ENCODE results near the gene PKN3. TPM values are rescaled to one million over a fixed set of nuclear protein-coding genes. Genes with fewer than 3 reads are reported as not detected.

PKN3 gene
- polyA plus RNA-seq, 3 donors: 5.9 to 21.4 (median 13.8) TPM

DNA sequence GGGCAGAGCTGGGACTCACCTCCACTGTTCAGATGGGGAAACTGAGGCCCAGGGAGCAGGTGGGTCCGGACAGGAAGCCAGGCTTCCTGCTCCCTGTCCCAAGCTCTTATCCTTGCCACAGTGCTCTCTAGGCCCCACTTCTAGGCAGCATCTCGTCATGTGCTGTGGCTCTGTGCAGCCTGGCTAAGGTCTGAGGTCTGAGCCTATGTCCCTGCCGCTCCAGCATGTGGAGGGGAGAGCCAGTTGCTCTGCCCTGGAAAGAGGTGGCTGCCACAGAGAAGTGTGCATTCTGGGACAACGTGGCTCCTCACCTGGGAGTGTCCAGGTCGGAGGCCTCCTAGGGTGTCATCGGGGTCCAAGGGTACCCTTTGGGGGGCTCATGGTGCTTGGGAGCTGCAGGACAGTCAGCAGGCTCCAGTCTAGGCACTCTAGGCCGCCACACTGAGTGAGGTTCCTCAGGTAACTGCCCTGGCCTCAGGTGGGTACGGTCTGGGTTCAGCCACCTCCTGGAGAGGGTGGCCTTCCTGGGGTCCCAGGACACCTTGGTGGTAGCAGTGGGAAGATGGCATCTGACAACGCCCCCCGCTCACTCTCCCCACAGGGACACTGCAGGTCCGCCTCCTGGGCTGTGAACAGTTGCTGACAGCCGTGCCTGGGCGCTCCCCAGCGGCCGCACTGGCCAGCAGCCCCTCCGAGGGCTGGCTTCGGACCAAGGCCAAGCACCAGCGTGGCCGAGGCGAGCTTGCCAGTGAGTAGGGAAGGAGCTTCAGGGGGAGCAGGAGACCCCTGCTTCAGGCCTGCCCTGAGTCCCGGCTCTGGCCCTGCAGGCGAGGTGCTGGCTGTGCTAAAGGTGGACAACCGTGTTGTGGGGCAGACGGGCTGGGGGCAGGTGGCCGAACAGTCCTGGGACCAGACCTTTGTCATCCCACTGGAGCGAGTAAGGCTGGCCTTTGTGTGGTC is 10.4 kb downstream of the PKN3 start:
- no peak overlapping the region for H3K27ac ChIP-seq (ENCODE audit: low read depth, low read length)
- 92 to 94% (median 93%) methylated on average over 26 of the region's 26 CpGs for WGBS, 3 donors

DNA sequence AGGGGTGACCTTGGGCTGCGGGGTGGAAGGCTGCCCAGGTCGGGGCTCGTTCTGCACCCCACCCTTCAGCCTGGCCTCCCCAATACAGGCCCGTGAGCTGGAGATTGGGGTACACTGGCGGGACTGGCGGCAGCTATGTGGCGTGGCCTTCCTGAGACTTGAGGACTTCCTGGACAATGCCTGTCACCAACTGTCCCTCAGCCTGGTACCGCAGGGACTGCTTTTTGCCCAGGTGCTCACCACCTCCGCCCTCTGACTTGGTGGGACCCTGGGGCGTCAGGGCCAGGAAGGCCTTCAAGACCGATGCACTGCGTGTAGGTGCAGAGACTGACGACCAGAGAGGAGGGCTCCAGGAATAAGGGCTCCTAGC is 11.1 kb downstream of the PKN3 start:
- H3K27ac ChIP-seq (ENCODE audit: low read depth, low read length): no peak overlapping the region
- 91 to 94% (median 94%) methylated on average over 13 of the region's 13 CpGs for WGBS, 3 donors

GRCh38 chr9:128713941-128714573 is 11.8 kb downstream of the PKN3 start:
- WGBS, 3 donors: 96 to 97% (median 97%) methylated on average over 15 to 19 of the region's 19 CpGs
- H3K27ac ChIP-seq (ENCODE audit: low read depth, low read length): no peak overlapping the region

DNA sequence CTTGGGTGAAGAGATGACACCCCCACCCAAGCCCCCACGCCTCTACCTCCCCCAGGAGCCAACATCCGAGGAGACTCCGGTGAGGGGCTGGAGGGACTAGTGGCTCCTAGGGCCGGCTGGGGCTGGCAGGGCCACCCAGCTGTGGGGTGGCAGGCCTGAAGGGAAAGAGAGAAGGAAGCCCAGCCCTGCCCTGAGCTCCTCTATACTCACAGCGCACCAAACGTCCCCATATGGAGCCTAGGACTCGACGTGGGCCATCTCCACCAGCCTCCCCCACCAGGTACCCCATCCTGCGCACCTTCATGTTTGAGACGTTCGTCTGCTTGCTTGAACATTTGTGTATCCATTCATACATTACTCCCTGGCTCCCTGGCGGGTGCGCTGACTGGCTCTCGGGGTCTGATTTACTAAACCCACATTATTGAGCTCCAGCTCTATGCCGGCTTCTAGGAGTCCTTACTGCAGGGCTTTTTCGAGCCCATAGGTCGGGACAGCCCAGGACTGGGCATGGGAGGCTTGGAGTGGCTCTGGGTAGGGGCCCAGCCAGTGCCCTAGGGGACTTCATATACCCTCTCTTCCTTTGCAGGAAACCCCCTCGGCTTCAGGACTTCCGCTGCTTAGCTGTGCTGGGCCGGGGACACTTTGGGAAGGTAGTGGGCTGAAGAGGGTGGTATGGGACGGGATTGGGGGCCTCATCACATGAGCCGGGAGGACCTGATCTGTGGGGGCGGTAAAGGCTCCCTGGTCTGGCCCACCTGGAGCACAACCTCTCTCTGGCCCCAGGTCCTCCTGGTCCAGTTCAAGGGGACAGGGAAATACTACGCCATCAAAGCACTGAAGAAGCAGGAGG is 12.5 kb downstream of the PKN3 start:
- WGBS, 3 donors: 88 to 93% (median 91%) methylated on average over 22 to 24 of the region's 24 CpGs

DNA sequence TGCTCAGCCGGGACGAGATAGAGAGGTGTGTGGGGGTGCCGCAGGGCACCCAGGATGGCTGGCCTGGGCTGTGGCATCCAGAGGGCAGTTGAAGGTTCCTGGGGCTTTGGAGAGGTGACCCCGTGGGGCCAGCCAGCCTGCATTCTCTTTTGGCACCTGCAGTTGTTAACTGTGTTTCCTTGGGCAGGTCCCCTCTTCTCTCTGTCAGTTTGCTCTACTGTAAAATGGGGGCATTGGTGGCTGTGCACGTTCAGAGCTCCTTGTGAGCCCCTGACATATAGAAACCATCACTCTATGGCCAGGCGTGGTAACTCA is 13.1 kb downstream of the PKN3 start:
- no peak overlapping the region for H3K27ac ChIP-seq (ENCODE audit: low read depth, low read length)
- 91 to 93% (median 92%) methylated on average over 6 of the region's 6 CpGs for WGBS, 3 donors

More for the DNA sequence above, 12.5 kb downstream of the PKN3 start:
- no peak overlapping the region for H3K27ac ChIP-seq (ENCODE audit: low read depth, low read length)

DNA sequence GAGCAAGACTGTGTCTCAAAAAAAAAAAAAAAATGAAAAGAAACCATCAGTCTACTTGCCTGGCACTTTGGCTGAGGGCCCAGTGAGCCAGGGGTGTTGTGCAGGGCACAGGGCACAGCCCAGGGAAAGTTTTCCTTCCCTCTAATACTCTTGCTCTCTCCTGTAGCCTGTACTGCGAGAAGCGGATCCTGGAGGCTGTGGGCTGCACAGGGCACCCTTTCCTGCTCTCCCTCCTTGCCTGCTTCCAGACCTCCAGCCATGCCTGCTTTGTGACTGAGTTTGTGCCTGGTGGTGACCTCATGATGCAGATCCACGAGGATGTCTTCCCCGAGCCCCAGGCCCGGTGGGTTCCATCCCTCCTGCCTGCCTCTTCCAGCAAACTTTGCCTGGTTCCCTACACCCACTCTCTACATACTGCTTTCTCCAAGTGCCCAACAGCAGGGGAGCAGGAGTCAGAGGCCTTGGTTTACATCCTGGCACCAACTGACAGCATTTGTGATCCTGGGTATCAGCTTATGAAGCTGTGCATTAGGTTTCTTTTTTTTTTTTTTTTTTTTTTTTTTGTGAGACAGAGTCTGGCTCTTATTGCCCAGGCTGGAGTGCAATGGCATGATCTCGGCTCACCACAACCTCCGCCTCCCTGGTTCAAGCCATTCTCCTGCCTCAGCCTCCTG is 14.4 kb downstream of the PKN3 start:
- 83 to 91% (median 89%) methylated on average over 7 of the region's 7 CpGs for WGBS, 3 donors

DNA sequence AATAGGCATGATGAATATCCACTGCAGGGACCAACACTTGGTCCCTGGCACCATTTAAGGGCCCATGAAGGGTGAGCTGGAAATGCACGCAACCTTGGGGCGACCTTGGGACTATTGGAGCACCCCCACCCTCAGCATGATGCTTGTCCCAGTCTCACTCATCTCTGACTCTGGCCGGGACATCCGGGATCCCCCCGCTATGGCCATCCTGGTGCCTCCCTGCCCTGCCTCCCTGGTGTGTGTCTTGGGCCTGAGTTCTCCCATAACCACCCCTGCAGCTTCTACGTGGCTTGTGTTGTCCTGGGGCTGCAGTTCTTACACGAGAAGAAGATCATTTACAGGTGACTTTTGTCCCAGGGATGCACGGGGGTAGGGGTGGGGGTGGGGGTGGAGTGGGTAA is 15.7 kb downstream of the PKN3 start:
- 60 to 93% (median 90%) methylated on average over 8 of the region's 8 CpGs for WGBS, 3 donors

More for the DNA sequence above, 14.4 kb downstream of the PKN3 start:
- no peak overlapping the region for H3K27ac ChIP-seq (ENCODE audit: low read depth, low read length)

DNA sequence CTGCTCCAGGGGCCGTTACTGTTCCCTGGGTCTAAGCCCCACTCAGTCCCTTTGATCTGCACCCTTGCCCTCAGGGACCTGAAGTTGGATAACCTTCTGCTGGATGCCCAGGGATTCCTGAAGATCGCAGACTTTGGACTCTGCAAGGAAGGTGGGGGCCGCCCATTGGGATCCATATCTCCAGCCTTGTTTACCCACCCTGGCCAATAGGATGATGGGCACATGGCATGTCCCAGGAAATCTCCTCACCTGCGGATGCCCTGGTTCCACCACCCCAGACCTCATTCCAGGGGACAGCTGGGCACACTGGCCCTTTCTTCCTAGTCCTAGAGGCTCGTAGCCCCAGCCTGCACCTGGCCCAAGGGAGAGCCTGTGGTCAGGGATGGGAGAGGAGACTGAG is 16.2 kb downstream of the PKN3 start:
- H3K27ac ChIP-seq (ENCODE audit: low read depth, low read length): no peak overlapping the region
- WGBS, 3 donors: 32 to 91% (median 89%) methylated on average over 5 of the region's 5 CpGs

More for the DNA sequence above, 15.7 kb downstream of the PKN3 start:
- H3K27ac ChIP-seq (ENCODE audit: low read depth, low read length): no peak overlapping the region

DNA sequence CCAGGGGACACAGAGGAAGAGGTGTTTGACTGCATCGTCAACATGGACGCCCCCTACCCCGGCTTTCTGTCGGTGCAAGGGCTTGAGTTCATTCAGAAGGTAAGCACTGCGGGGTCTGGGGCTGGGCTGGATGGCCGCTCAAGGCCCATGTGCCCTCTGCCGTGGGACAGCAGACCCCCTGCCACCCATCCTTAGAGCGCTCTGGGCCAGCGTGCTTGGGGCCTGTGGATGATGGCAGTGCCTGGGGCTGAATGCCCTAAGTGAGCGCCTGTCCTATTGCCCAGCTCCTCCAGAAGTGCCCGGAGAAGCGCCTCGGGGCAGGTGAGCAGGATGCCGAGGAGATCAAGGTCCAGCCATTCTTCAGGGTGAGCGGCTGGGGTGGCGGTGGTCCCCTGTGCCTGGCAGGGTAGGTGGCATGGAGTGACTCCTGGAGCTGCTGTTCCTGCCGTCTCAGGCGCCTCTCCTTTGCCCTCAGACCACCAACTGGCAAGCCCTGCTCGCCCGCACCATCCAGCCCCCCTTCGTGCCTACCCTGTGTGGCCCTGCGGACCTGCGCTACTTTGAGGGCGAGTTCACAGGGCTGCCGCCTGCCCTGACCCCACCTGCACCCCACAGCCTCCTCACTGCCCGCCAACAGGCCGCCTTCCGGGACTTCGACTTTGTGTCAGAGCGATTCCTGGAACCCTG is 17.8 kb downstream of the PKN3 start:
- no peak overlapping the region for H3K27ac ChIP-seq (ENCODE audit: low read depth, low read length)

GRCh38 chr9:128720841-128721486 is 18.7 kb downstream of the PKN3 start:
- no peak overlapping the region for H3K27ac ChIP-seq (ENCODE audit: low read depth, low read length)
- WGBS, 3 donors: 87 to 96% (median 92%) methylated on average over 19 to 22 of the region's 22 CpGs

More for the DNA sequence above, 17.8 kb downstream of the PKN3 start:
- WGBS, 3 donors: 91 to 94% (median 93%) methylated on average over 28 to 30 of the region's 30 CpGs

- no peak overlapping the region for H3K27ac ChIP-seq (ENCODE audit: low read depth, low read length)
- WGBS, 3 donors: 88 to 93% (median 92%) methylated on average over 12 to 18 of the region's 18 CpGs
These were observed 19.2 kb downstream of the PKN3 start for GRCh38 chr9:128721487-128722010.

DNA sequence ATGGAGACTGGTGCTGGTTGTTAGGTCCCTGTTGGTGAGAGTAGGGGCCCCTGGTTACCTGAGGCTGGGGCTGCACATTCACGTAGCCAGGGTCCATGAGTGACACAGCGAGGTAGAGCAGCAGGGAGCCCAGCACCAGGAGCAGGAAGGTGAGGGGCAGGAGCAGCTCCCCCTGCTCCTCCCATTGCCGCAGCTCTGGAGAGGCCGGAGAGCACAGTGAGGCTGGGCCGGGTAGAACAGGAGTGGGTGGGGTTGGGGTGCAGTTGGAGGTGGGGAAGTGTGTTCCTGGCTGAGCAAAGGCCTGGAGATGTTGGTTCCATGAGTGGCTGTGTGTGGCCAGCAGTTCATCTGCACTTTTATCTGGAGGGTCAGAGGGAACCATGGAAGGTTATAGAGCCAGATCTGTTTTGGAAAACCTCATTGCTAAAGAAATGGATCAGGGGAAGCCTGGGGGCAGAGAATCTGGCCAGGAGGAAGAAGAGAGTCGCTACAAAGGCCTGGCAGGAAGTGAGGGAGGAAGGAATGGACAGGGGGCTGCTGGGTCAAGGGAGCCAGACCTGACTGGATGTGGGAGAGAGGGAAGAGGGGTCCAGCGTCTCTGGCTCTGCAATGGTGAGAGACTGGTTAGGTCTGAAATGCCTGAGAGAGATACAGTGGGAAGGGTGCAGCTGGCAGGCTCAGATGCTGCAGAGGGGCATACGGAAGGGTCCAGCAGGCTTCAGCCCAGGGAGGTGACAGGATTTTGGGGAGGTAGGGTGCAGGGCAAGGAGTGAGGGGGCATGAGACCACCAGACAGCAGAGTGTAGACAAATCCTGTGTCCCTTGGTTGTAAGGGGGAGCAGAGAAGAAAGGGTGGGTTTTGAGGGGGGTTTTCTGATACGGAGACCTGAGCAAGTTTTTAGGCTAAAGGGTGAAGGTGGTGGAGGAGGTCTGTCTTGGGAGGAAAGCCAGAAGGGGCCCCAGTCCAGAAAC is 20.4 kb downstream of the PKN3 start:
- 58 to 64% (median 59%) methylated on average over 9 of the region's 9 CpGs for WGBS, 3 donors
- no peak overlapping the region for H3K27ac ChIP-seq (ENCODE audit: low read depth, low read length)

- H3K27ac ChIP-seq (ENCODE audit: low read depth, low read length): no peak overlapping the region
- 28 to 43% (median 40%) methylated on average over 6 to 7 of the region's 7 CpGs for WGBS, 3 donors
These were observed 21.1 kb downstream of the PKN3 start for GRCh38 chr9:128723352-128723865.

- H3K27ac ChIP-seq (ENCODE audit: low read depth, low read length): no peak within 1 kb of the TSS
- 1 to 2% (median 2%) methylated on average over 56 to 67 of the region's 68 CpGs for WGBS, 3 donors
These were observed 21.8 kb downstream of the PKN3 start, which contains the start of gene ZDHHC12 for GRCh38 chr9:128723866-128724743. ZDHHC12 (minus strand) TSS chr9:128724127; CDS start chr9:128724093, 34 bp downstream.

GRCh38 chr9:128724744-128725211 is 22.5 kb downstream of the PKN3 start:
- WGBS, 3 donors: 19 to 27% (median 23%) methylated on average over 10 of the region's 10 CpGs
- no peak overlapping the region for H3K27ac ChIP-seq (ENCODE audit: low read depth, low read length)

All from adipose tissue (tissue), 3 donors.